ENCODE results near the gene SP1.

DNA sequence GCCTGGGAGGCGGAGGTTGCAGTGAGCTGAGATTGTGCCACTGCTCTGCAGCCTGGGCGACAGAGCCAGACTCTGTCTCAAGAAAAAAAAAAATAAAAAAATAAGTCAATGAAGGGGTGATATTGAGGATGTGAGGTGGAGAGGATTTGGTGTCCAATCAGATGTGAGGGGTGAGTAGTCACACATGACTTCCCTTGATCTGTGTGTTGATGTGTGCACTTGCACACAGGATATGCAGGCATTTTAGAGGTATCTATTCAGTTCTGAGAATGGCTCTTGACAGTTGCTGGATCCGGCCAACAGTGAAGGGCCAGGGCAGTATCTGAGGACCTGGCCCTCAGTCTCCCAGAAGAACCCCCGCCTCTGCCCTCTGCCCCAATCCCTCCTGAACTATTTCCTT lies 36.0 kb upstream of the SP1 start:
- TF ChIP-seq, protein P1, sequence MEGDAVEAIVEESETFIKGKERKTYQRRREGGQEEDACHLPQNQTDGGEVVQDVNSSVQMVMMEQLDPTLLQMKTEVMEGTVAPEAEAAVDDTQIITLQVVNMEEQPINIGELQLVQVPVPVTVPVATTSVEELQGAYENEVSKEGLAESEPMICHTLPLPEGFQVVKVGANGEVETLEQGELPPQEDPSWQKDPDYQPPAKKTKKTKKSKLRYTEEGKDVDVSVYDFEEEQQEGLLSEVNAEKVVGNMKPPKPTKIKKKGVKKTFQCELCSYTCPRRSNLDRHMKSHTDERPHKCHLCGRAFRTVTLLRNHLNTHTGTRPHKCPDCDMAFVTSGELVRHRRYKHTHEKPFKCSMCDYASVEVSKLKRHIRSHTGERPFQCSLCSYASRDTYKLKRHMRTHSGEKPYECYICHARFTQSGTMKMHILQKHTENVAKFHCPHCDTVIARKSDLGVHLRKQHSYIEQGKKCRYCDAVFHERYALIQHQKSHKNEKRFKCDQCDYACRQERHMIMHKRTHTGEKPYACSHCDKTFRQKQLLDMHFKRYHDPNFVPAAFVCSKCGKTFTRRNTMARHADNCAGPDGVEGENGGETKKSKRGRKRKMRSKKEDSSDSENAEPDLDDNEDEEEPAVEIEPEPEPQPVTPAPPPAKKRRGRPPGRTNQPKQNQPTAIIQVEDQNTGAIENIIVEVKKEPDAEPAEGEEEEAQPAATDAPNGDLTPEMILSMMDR (IDR thresholded peaks at IDR 0.05; ENCODE audit: insufficient read depth, low read length, poor library complexity, severe bottlenecking), result no peak
- no peak for TF ChIP-seq EZH2phosphoT487 (conservative IDR thresholded peaks at IDR 0.05; ENCODE audit: low read length)

All from SU-DHL-6 (cell line).